GM06990 (cell line): ENCODE results near the gene NAA40.

Experiments used
- DNase-seq: peaks from one replicate; pipeline ENCODE4 v3.0.0-alpha.2; 2011; ENCODE audit not compliant: insufficient read length; ENCODE audit errors: extremely low read depth
- H3K27me3 ChIP-seq: replicated peaks from 2 replicates; pipeline ENCODE4 v1.6.0; 2011; ENCODE audit warnings: low read length; ENCODE audit not compliant: control insufficient read depth, insufficient read depth
- H3K36me3 ChIP-seq: 2 replicates; pipeline ENCODE4 v1.5.1; 2011; ENCODE audit warnings: low read length; ENCODE audit not compliant: control insufficient read depth, insufficient read depth
- H3K4me3 ChIP-seq: replicated peaks from 2 replicates; pipeline ENCODE4 v1.5.1; 2011; ENCODE audit warnings: low read depth, mild to moderate bottlenecking, control low read depth, low read length
- CTCF ChIP-seq: IDR thresholded peaks from 2 replicates; pipeline ENCODE4 v1.5.1; 2011; ENCODE audit warnings: low read length, control low read depth, mild to moderate bottlenecking, inconsistent platforms; ENCODE audit not compliant: insufficient read depth, poor library complexity, severe bottlenecking

Gene NAA40

GRCh38 chr11:63909591-63910506 is 29.0 kb upstream of the NAA40 start:
- Histone ChIP-seq H3K36me3 (peaks cover 21% of the 10 kb centered on the region), H3K4me3 (no peak overlapping the region), H3K27me3 (no peaks in the 10 kb centered on the region)
- no peak for DNase-seq
- no peak for TF ChIP-seq CTCF

DNA sequence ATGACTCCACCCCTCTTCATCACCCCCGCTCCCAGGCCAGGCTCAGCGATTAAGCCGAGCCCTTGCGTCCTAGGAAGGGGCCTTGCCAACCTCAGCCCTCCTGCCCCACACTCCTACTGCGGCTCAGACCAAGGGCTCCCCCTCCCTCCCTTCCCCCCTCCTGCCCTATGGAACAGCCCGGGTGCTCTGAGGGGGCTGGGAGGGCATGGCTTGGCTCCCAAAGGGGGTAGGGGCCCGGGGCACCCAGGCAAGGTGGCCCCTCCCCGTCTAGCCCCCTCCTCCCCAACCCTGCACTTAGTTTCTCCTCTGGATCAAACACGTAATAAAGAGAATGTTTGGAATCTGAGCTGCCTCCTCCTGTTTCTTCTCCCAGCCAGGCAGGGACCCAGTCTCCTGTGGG is 28.1 kb upstream of the NAA40 start:
- H3K36me3 ChIP-seq = peaks cover 17% of the 10 kb centered on the region
- TF ChIP-seq CTCF = no peak
- DNase-seq = no peak
- H3K27me3 ChIP-seq = no peaks in the 10 kb centered on the region; the same call in 1 of the 2 replicates
- no peak overlapping the region for H3K4me3 ChIP-seq

DNA sequence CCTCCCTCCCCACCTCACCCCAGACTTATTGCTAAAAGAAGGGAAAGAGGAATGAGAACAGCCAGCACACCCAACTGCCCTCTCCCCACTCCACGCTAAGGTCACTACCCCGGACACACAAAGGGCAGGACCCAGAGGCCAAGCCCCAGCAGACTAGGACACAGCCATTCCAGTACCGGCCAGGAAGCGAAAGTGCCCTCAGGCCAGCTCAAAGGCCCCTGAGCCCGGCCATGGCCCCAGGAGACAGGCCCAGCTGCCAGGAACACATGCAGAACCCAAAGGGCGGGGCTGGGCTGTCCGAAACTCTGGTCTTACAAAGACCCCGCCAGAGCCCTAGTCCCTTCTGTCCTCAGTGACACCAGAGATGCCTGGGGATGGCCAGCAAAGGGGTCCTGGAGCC is 27.4 kb upstream of the NAA40 start:
- peaks cover 15% of the 10 kb centered on the region for H3K36me3 ChIP-seq
- no peak overlapping the region for H3K4me3 ChIP-seq
- H3K27me3 ChIP-seq = no peaks in the 10 kb centered on the region; the same call in 1 of the 2 replicates
- TF ChIP-seq CTCF = no peak
- DNase-seq = no peak

- Histone ChIP-seq H3K4me3 (no peak overlapping the region), H3K36me3 (peaks cover 15% of the 10 kb centered on the region), H3K27me3 (no peaks in the 10 kb centered on the region; the same call in 1 of the 2 replicates)
- DNase-seq = no peak
- TF ChIP-seq CTCF = no peak
Observed at GRCh38 chr11:63911876-63912275, 26.9 kb upstream of the NAA40 start.

DNA sequence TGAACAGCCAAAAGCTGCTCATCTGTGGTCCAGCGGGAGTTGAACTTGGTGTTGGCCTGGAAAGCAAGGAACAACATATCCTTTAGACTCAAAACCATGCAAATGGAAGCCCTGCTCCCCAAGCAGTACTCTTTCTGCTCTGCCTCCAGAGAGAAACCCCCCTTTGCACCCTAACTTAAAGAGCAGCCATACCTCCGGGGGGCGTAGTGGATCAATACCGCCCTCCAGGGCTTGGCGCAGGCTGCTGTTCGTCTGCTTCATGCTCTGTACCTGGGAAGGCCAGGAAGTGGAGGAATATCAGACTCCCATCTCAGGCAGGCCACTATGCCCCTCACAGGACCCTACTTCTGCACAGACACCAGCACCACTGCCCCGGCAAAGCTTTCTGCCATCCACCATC is 26.1 kb upstream of the NAA40 start:
- Histone ChIP-seq H3K4me3 (no peak overlapping the region), H3K27me3 (no peaks in the 10 kb centered on the region; the same call in 1 of the 2 replicates), H3K36me3 (peaks cover 9% of the 10 kb centered on the region)
- no peak for DNase-seq
- TF ChIP-seq CTCF = no peak
